Right lobe of liver (tissue), 6 donors: Measurements from ENCODE around the gene PRKAG2. TPM values are rescaled to one million over a fixed set of nuclear protein-coding genes. Genes with fewer than 3 reads are reported as not detected.
A peak's percentile ranks its signal among the peaks of the same experiment; 100 is the strongest.

ENCODE experiments used
- ATAC-seq, 4 donors: fragments of 200-7000 bp; cut with Tn5 transposase; one replicate each; pipeline ENCODE4 v1.9.1; 2020; ENCODE audit warnings: mild to moderate bottlenecking in 4 of 4, moderate library complexity in 4 of 4
- DNase-seq, 3 donors: peaks; one replicate each; pipeline ENCODE4 v3.0.0-alpha.2; 2020
- H3K27ac ChIP-seq, 3 donors: fragments of 200-600 bp; one replicate each; pipeline ENCODE4 v1.8.0; 2022
- H3K27me3 ChIP-seq, 2 donors: fragments of 200-600 bp; one replicate each; pipeline ENCODE4 v1.8.0; 2022
- H3K36me3 ChIP-seq, 4 donors: fragments of 200-600 bp; sonication (generic) in 1 of 4; one replicate each; pipeline versions ENCODE4 v1.5.1 to v1.8.0; 2017 to 2022; ENCODE audit warnings: control low read depth in 1 of 4
- H3K4me1 ChIP-seq, 4 donors: fragments of 200-600 bp; sonication (generic) in 1 of 4; one replicate each; pipeline versions ENCODE4 v1.5.1 to v1.8.0; 2017 to 2022; ENCODE audit warnings: control low read depth in 1 of 4
- H3K4me3 ChIP-seq, 3 donors: fragments of 200-600 bp; one replicate each; pipeline ENCODE4 v1.8.0; 2022
- H3K9me3 ChIP-seq, 4 donors: fragments of 200-600 bp; sonication (generic) in 1 of 4; one replicate each; pipeline versions ENCODE4 v1.5.1 to v1.8.0; 2017 to 2022; ENCODE audit warnings: control low read depth in 1 of 4
- POLR2A ChIP-seq: fragments of 450-650 bp; IDR thresholded peaks from one replicate; pipeline ENCODE4 v1.6.1; 2017; ENCODE audit warnings: antibody characterized with exemption, mild to moderate bottlenecking
- WGBS: methylation state at CpG from one replicate; pipeline ENCODE4 v1.1.6; 2018; ENCODE audit warnings: low coverage, low lambda C conversion rate; ENCODE audit not compliant: insufficient coverage; ENCODE audit errors: missing lambda C conversion rate; 5-methylcytosine and 5-hydroxymethylcytosine counted together
- intact Hi-C, 2 donors: fragments of 100-400 bp; cut with DNase I; formaldehyde crosslinking; loops; one replicate each; pipeline versions ENCODE4 v1.11.2 to v1.14.1; 2022
- total RNA-seq, 6 experiments: library from RNA; depleted of rRNA in 2 of 6; stranded (reverse); fragments of >200 nt in 2 of 6; fragmentation: NEBNext Ultra II Directional in 3 of 6; extraction: Animal tissue kit (Norgen Biotek cat#: 25700) in 3 of 6; gene quantifications; one replicate each; pipeline versions ENCODE4 v1.1.0 to v1.2.4, GENCODE V29; 2016 to 2023
- TF ChIP-seq, protein P1 (sequence below), 4 donors: fragments of 200-600 bp in 3 of 4; fragments of 450-650 bp in 1 of 4; IDR thresholded peaks; one replicate each; pipeline versions ENCODE4 v1.5.1 to v1.8.0; 2016 to 2022; ENCODE audit warnings: antibody characterized with exemption in 4 of 4, mild to moderate bottlenecking in 2 of 4
- donor health status: DM: no; HTN: yes; CAD: no.
- donor health status: DM: no; HTN: no; CAD: no.
- donor health status: DM: no; HTN: no; CAD: no.
- donor health status: DM: no; HTN: yes; CAD: no.
- donor health status: DM: no; HTN: yes; CAD: no.

The PRKAG2 gene
- total RNA-seq, 6 experiments from 2014 or later, result 20.6 to 63.6 (median 29.5) TPM

DNA sequence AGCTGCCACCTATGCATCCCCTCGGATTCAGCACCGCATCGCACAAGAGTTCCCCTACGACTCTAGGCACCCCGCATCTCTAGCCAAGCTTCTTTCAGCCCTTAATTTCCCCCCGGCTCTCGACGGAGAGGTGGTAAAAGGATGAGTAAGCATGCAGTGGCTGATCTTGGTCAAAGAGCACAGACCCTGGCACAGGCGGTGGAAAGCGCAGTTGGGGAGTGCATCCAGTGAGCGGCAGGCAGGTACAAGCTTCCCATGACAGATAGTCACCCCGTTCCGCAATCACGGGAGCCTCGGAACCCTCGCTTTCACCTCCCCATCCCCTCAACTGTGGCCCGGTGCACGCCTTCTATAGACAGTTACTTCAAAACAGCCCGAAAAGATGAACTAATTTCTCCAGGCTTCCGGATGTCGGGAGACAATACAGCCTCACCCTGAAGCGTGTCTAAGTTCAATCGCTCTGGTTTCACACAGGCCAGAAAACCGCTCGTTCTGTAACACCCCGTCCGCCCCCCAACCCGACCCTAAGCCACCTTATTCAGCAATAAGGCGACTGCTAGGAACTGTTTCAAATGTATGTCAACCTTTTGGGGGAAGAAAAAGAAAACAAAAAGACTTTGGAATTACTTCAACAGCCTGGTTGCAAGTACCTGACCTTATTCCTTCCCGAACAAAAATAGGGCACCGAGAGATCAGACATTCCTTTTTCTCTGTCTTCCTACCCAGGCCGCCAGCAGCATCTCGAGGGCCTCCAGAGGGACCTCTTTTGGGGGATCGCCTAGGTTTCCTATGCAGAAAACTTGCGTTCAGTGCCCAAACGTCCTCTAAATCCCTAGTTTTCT, 358.6 kb downstream of the PRKAG2 start:
- ATAC-seq, result peak; percentile 44 to 60 (median 53)
- under 1% methylated on average over 32 of the region's 36 CpGs for WGBS

DNA sequence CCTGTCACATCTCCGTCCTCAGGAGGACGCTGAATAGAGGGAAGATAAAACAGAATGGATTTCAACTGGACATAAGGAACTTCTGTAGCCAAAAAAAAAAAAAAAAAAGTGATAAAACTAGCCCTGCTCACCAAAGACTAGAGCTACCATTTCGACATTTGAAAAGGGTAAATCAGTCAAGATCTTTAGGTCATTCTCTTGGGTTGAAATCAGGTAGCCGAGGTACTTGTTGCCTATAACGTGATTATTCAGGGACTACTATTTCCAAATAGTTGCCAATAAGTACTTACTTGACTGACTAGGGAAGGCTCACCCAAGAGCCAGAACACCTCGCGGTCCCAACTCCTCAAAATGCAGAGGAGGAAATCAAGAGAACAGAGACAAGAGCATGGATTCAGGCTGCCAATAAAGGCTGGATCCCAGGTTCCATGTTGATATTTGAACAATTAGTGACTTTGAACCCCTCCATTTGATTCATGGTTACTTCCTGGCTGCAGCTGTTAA, 359.3 kb downstream of the PRKAG2 start:
- DNase-seq, result no peak
- intact Hi-C loops, result no loop called here
- Histone ChIP-seq H3K4me1 (peaks cover 0 to 20% (median 8%) of the 10 kb centered on the region in 4 donors), H3K4me3 (peak overlapping the region; percentile 57 to 78 (median 73)), H3K27ac (peak overlapping the region; percentile 97 to 99 (median 99)), H3K27me3 (no peaks in the 10 kb centered on the region), H3K9me3 (no peaks in the 10 kb centered on the region), H3K36me3 (no peaks in the 10 kb centered on the region)
- no peak for ATAC-seq
- no peak for TF ChIP-seq POLR2A
- TF ChIP-seq, protein P1, sequence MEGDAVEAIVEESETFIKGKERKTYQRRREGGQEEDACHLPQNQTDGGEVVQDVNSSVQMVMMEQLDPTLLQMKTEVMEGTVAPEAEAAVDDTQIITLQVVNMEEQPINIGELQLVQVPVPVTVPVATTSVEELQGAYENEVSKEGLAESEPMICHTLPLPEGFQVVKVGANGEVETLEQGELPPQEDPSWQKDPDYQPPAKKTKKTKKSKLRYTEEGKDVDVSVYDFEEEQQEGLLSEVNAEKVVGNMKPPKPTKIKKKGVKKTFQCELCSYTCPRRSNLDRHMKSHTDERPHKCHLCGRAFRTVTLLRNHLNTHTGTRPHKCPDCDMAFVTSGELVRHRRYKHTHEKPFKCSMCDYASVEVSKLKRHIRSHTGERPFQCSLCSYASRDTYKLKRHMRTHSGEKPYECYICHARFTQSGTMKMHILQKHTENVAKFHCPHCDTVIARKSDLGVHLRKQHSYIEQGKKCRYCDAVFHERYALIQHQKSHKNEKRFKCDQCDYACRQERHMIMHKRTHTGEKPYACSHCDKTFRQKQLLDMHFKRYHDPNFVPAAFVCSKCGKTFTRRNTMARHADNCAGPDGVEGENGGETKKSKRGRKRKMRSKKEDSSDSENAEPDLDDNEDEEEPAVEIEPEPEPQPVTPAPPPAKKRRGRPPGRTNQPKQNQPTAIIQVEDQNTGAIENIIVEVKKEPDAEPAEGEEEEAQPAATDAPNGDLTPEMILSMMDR (IDR thresholded peaks at IDR 0.05), result no peak
- 50% methylated on average over 6 of the region's 7 CpGs for WGBS

More for the DNA sequence above, 358.6 kb downstream of the PRKAG2 start:
- peaks cover 0 to 20% (median 8%) of the 10 kb centered on the region in 4 donors for H3K4me1 ChIP-seq
- peak; percentile 70 for TF ChIP-seq POLR2A
- TF ChIP-seq, protein P1 (IDR thresholded peaks at IDR 0.05), result peak in 3 of 4 donors; percentile 10 to 38 (median 24)
- intact Hi-C loops, result no loop called here
- H3K9me3 ChIP-seq, result no peaks in the 10 kb centered on the region
- peak overlapping the region; percentile 57 to 78 (median 73) for H3K4me3 ChIP-seq
- H3K27ac ChIP-seq, result peak overlapping the region; percentile 97 to 99 (median 99)
- no peaks in the 10 kb centered on the region for H3K27me3 ChIP-seq
- H3K36me3 ChIP-seq, result no peaks in the 10 kb centered on the region
- DNase-seq, result peak; percentile 81 to 91 (median 89)

DNA sequence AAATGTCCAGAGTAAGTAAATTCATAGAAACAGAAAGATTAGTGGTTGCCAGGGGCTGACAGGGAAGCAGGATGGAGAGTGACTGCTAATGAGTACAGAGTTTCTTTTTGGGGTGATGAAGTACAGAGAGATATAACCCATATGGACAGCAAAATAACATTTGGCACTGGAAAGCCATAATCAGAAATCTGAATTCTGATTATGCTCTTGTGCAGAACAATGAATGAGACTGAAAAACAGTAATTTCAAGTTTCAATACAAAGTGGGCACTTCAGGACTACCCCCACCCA, 361.7 kb downstream of the PRKAG2 start:
- Histone ChIP-seq H3K27me3 (no peaks in the 10 kb centered on the region), H3K27ac (no peak overlapping the region), H3K4me3 (no peak overlapping the region), H3K36me3 (no peaks in the 10 kb centered on the region), H3K9me3 (no peaks in the 10 kb centered on the region), H3K4me1 (peaks cover 0 to 16% (median 8%) of the 10 kb centered on the region in 4 donors)
- no peak for TF ChIP-seq POLR2A
- TF ChIP-seq, protein P1 (IDR thresholded peaks at IDR 0.05), result no peak
- no peak for ATAC-seq
- no peak for DNase-seq
- intact Hi-C loops, result no loop called here

- intact Hi-C loops, result no loop called here
- Histone ChIP-seq H3K4me3 (no peak overlapping the region), H3K9me3 (no peaks in the 10 kb centered on the region), H3K4me1 (peaks cover 0 to 16% (median 8%) of the 10 kb centered on the region in 4 donors), H3K36me3 (no peaks in the 10 kb centered on the region), H3K27ac (no peak overlapping the region), H3K27me3 (no peaks in the 10 kb centered on the region)
- DNase-seq (no peak), ATAC-seq (no peak)
- no peak for TF ChIP-seq POLR2A
- TF ChIP-seq, protein P1 (IDR thresholded peaks at IDR 0.05), result no peak
- whole genome bisulfite sequencing, result 83% methylated on average over 6 of the region's 6 CpGs
These were observed 362.2 kb downstream of the PRKAG2 start for GRCh38 chr7:151514461-151515275.
